K562 (cell line): ENCODE measurements around the gene ATP13A1. TPM values are rescaled to one million over a fixed set of nuclear protein-coding genes. Genes with fewer than 3 reads are reported as not detected.

Source experiments
- ATAC-seq: fragments of 200-7000 bp; cut with Tn5 transposase; 3 replicates; pipeline ENCODE4 v1.9.1; 2020; ENCODE audit warnings: moderate library complexity
- BruUV-seq: library from RNA; stranded (reverse); fragments of 400-500 nt; replicated peaks from 2 replicates; lab custom pipeline; 2021; lab: Mats Ljungman, UMichigan
- CTCF ChIA-PET: fragments of 300-600 bp; formaldehyde crosslinking; extraction: SDS; loops from one replicate; lab custom pipeline; 2021; ENCODE audit warnings: low intra/inter-chr PET ratio; lab: Yijun Ruan, JAX
- POLR2A ChIA-PET: fragments of 300-600, 350-650 bp; sonication (Branson Sonifier 250); formaldehyde crosslinking; extraction: SDS; loops from one replicate; lab custom pipeline; 2021; ENCODE audit warnings: antibody characterized with exemption, inconsistent platforms; lab: Yijun Ruan, JAX
- DNase-seq, 4 experiments: peaks; one replicate each; pipeline versions ENCODE4 v3.0.0 to v3.0.0-alpha.2; 2011 to 2018; ENCODE audit warnings: low spot score in 3 of 4, mixed read lengths in 3 of 4; ENCODE audit errors: extremely low read depth in 1 of 4
- FAIRE-seq: peaks from 2 replicates; lab custom pipeline; 2011; peaks lifted over from hg19 to GRCh38; lab: Jason Lieb, UNC
- H2AFZ ChIP-seq: 2 replicates; pipeline ENCODE4 v1.6.0; 2011; ENCODE audit warnings: low read depth, low read length, control low read depth, inconsistent platforms
- H3K27ac ChIP-seq: fragments of 200-600 bp; 3 replicates; pipeline ENCODE4 v1.8.0; 2011; ENCODE audit warnings: low read depth, mild to moderate bottlenecking, control low read depth, inconsistent platforms, low read length, moderate library complexity, mixed read lengths; ENCODE audit errors: extremely low read depth
- H3K27me3 ChIP-seq, 2 experiments: fragments of 300-600 bp in 1 of 2; 2 replicates in 1 of 2; 3 replicates in 1 of 2; pipeline versions ENCODE4 v1.6.0 to v1.8.0; 2011; ENCODE audit warnings: inconsistent platforms in 2 of 2, low read length in 2 of 2, mild to moderate bottlenecking in 1 of 2, mixed read lengths in 1 of 2, moderate library complexity in 1 of 2; ENCODE audit not compliant: control insufficient read depth in 2 of 2, insufficient read depth in 2 of 2
- H3K36me3 ChIP-seq: fragments of 300-600 bp; 3 replicates; pipeline ENCODE4 v1.8.0; 2011; ENCODE audit warnings: mild to moderate bottlenecking, low read length, inconsistent platforms; ENCODE audit not compliant: control insufficient read depth, insufficient read depth
- H3K4me1 ChIP-seq, 2 experiments: fragments of 200-600 bp in 1 of 2; replicated peaks in 1 of 2; 2 replicates in 1 of 2; 3 replicates in 1 of 2; pipeline versions ENCODE4 v1.5.1 to v1.8.0; 2011; ENCODE audit warnings: inconsistent platforms in 2 of 2, low read length in 2 of 2, mild to moderate bottlenecking in 1 of 2, mixed read lengths in 1 of 2, moderate library complexity in 1 of 2; ENCODE audit not compliant: control insufficient read depth in 2 of 2, insufficient read depth in 2 of 2
- H3K4me2 ChIP-seq: 2 replicates; pipeline ENCODE4 v1.6.1; 2011; ENCODE audit warnings: low read length, control low read depth, inconsistent platforms, mixed read lengths; ENCODE audit not compliant: insufficient read depth
- H3K4me3 ChIP-seq: fragments of 200-600 bp; sonication (generic), shearing (Covaris generic); 2 replicates; pipeline ENCODE4 v1.5.1; 2016; ENCODE audit warnings: control low read depth, inconsistent platforms
- H3K79me2 ChIP-seq: fragments of 200-600 bp; 3 replicates; pipeline ENCODE4 v1.8.0; 2011; ENCODE audit warnings: low read length, inconsistent platforms; ENCODE audit not compliant: control insufficient read depth, insufficient read depth
- H3K9ac ChIP-seq, 2 experiments: 2 replicates each; pipeline versions ENCODE4 v1.6.0 to v1.6.1; 2011; ENCODE audit warnings: low read depth in 2 of 2, low read length in 2 of 2, control low read depth in 1 of 2, inconsistent platforms in 1 of 2, mild to moderate bottlenecking in 1 of 2, mixed read lengths in 1 of 2; ENCODE audit not compliant: insufficient read depth in 1 of 2
- H3K9me1 ChIP-seq: one replicate; pipeline ENCODE4 v1.6.0; 2011; ENCODE audit warnings: inconsistent platforms, mild to moderate bottlenecking, low read length, moderate library complexity; ENCODE audit not compliant: control insufficient read depth, insufficient read depth
- H3K9me3 ChIP-seq: replicated peaks from 2 replicates; pipeline ENCODE4 v1.5.1; 2011; ENCODE audit warnings: low read depth, low read length, inconsistent platforms; ENCODE audit not compliant: control insufficient read depth, insufficient read depth
- H4K20me1 ChIP-seq: replicated peaks from 2 replicates; pipeline ENCODE4 v1.6.1; 2011; ENCODE audit warnings: low read length, inconsistent platforms, mixed read lengths; ENCODE audit not compliant: control insufficient read depth, insufficient read depth
- DIDO1 ChIP-seq: fragments of 450-650 bp; IDR thresholded peaks from 2 replicates; pipeline ENCODE4 v1.6.1; 2016; ENCODE audit warnings: low read depth, missing biosample characterization, missing genetic modification characterization
- POLR2G ChIP-seq: fragments of 200-400 bp; formaldehyde crosslinking; IDR thresholded peaks from 2 replicates; pipeline ENCODE4 v1.6.1; 2017; ENCODE audit warnings: low read depth, mild to moderate bottlenecking, antibody characterized with exemption, low read length, moderate library complexity
- RBFOX2 ChIP-seq: fragments of 200-400 bp; formaldehyde crosslinking; IDR thresholded peaks from 2 replicates; pipeline ENCODE4 v1.6.1; 2017; ENCODE audit warnings: low read depth, mild to moderate bottlenecking, low read length, moderate library complexity
- ZC3H8 ChIP-seq: fragments of 450-650 bp; IDR thresholded peaks from 2 replicates; pipeline ENCODE4 v1.6.1; 2017
- ZNF146 ChIP-seq: IDR thresholded peaks from one replicate; pipeline ENCODE4 v1.6.1; 2018; ENCODE audit warnings: missing compliant biosample characterization; ENCODE audit not compliant: unreplicated experiment
- WGBS: fragments of 100-300 bp; shearing (Covaris generic); methylation state at CpG from one replicate; pipeline ENCODE4 v1.1.6; 2016; ENCODE audit warnings: low coverage, mixed read lengths; ENCODE audit not compliant: insufficient coverage; ENCODE audit errors: missing lambda C conversion rate; 5-methylcytosine and 5-hydroxymethylcytosine counted together
- in situ Hi-C: fragments of 300-500 bp; cut with MboI; formaldehyde crosslinking; loops from 4 replicates; pipeline ENCODE4 v1.15.0; 2018; ENCODE audit warnings: inconsistent platforms, mixed read lengths
- intact Hi-C: fragments of 100-400 bp; cut with micrococcal nuclease; formaldehyde crosslinking; loops from 2 replicates; pipeline ENCODE4 v1.14.2; 2022
- polyA plus RNA-seq, 8 experiments: library from polyadenylated mRNA; depleted of rRNA in 4 of 8; stranded (reverse) in 5 of 8; unstranded in 3 of 8; fragments of >200 nt; fragmentation: Nextera tagmentation in 2 of 8; fragmentation: Illumina TruSeq in 1 of 8; extraction: Ambion mirVana in 2 of 8; extraction: Trizol in 1 of 8; gene quantifications; 2 replicates each; pipeline versions ENCODE4 v1.2.1 to v1.2.3, GENCODE V29; 2011 to 2014; ENCODE audit warnings: inconsistent platforms in 1 of 8, missing spikeins in 1 of 8
- total RNA-seq, 7 experiments: library from RNA; depleted of rRNA in 6 of 7; stranded (reverse); fragments of >200 nt in 6 of 7; fragmentation: Illumina TruSeq in 2 of 7; extraction: Trizol in 2 of 7; gene quantifications; 2 replicates each; pipeline versions ENCODE4 v1.2.1 to v1.2.3, GENCODE V29; 2011 to 2021; ENCODE audit warnings: low replicate concordance in 1 of 7

The ATP13A1 gene
- total and polyA plus RNA-seq, 9 of the 15 experiments (the other 6 are each of a cell fraction or from before 2014, with no cell fraction given) = 0.90 to 83.8 (median 23.1) TPM

GRCh38 chr19:19661141-19661674 lies 2.3 kb downstream of the ATP13A1 start:
- H3K9me3 ChIP-seq = no peaks in the 10 kb centered on the region; the same call in 1 of the 2 replicates
- 0 out of 2 replicates have a peak, but pooled peaks have one; percentile 12 for TF ChIP-seq RBFOX2
- TF ChIP-seq DIDO1 (tag) = no peak
- no peak for TF ChIP-seq ZNF146 (CRISPR knock-in tag)
- TF ChIP-seq POLR2G = peak; percentile 43; the same call in 1 of the 2 replicates
- no peak for TF ChIP-seq ZC3H8
- H3K79me2 ChIP-seq = peaks cover 36% of the 10 kb centered on the region
- intact Hi-C loops = loop anchor here (10.0 kb wide), 1 partner anchor 74 kb away; the partner anchor contains the start of gene ZNF14
- H3K4me3 ChIP-seq = no peak overlapping the region
- no TSS peak for BruUV-seq
- H3K9ac ChIP-seq = peak overlapping the region in 1 of 2 experiments; percentile 95; a peak in 2 of 4 replicates
- POLR2A ChIA-PET = interaction anchor here (0.8 to 5.0 kb wide), 4 partner anchors 10 to 239 kb away, joined by 3 to 40 read pairs (median 5); partner anchors contain the start of gene ZNF93
- peaks cover 9% of the 10 kb centered on the region; the same call in 1 of the 2 replicates for H4K20me1 ChIP-seq
- no peaks in the 10 kb centered on the region for H3K27me3 ChIP-seq
- H3K4me2 ChIP-seq = peak overlapping the region; percentile 99; the same call in 1 of the 2 replicates
- no peak for FAIRE-seq
- WGBS = 90% methylated on average over 10 of the region's 10 CpGs
- CTCF ChIA-PET = no interaction called here
- no peak for DNase-seq
- in situ Hi-C loops = no loop called here
- H3K27ac ChIP-seq = no peak overlapping the region
- no peak overlapping the region for H2AFZ ChIP-seq
- peaks cover 10 to 36% of the 10 kb centered on the region in 2 experiments; a peak in 4 of 5 replicates for H3K4me1 ChIP-seq
- peaks cover 52% of the 10 kb centered on the region for H3K36me3 ChIP-seq
- no peaks in the 10 kb centered on the region for H3K9me1 ChIP-seq
- ATAC-seq = no peak
